VCaP (cell line): Measurements from ENCODE around the gene LMLN.
"Not testable (repeated sequence)": the region's sequence is repeated elsewhere in the genome, so short reads cannot be mapped to it uniquely, and the experiment has no call there.

Source experiments
- H3K27ac ChIP-seq: fragments of 450-650 bp; 2 replicates; pipeline ENCODE4 v1.5.1; 2017
- CTCF ChIP-seq: fragments of 450-650 bp; conservative IDR thresholded peaks from 2 replicates; pipeline ENCODE4 v1.5.1; 2017; ENCODE audit warnings: mild to moderate bottlenecking, moderate library complexity

The LMLN gene

GRCh38 chr3:198076722-198077308 is 116.8 kb downstream of the LMLN start:
- TF ChIP-seq CTCF, result no peak
- H3K27ac ChIP-seq, result no peak overlapping the region

- TF ChIP-seq CTCF, result no peak
- H3K27ac ChIP-seq, result no peak overlapping the region
Observed at GRCh38 chr3:198079771-198080520, 119.9 kb downstream of the LMLN start.

GRCh38 chr3:198080521-198081384 is 120.7 kb downstream of the LMLN start:
- TF ChIP-seq CTCF, result peak; percentile 86
- no peak overlapping the region for H3K27ac ChIP-seq

GRCh38 chr3:198081421-198081844 is 121.4 kb downstream of the LMLN start:
- no peak for TF ChIP-seq CTCF
- no peak overlapping the region for H3K27ac ChIP-seq

GRCh38 chr3:198082226-198082625 is 122.2 kb downstream of the LMLN start:
- H3K27ac ChIP-seq, result not testable (repeated sequence)

GRCh38 chr3:198088421-198088955 is 128.5 kb downstream of the LMLN start:
- no peak for TF ChIP-seq CTCF
- no peak overlapping the region for H3K27ac ChIP-seq

GRCh38 chr3:198090795-198091332 is 130.8 kb downstream of the LMLN start:
- TF ChIP-seq CTCF, result no peak
- H3K27ac ChIP-seq, result no peak overlapping the region
